WTC11 (cell line): ENCODE data around the gene RABAC1. TPM values are rescaled to one million over a fixed set of nuclear protein-coding genes. Genes with fewer than 3 reads are reported as not detected.

Experiments
- ATAC-seq: fragments of 200-7000 bp; cut with Tn5 transposase; 2 replicates; pipeline ENCODE4 v1.10.0; 2021; ENCODE audit warnings: mild to moderate bottlenecking, moderate library complexity
- CTCF ChIA-PET: fragments of 300-600 bp; sonication (Branson Sonifier 250); formaldehyde crosslinking; loops from one replicate; lab custom pipeline; 2021; ENCODE audit warnings: antibody characterized with exemption; lab: Charles Lee
- POLR2A ChIA-PET: fragments of 350-600 bp; sonication (Branson Sonifier 250); formaldehyde crosslinking; loops from one replicate; lab custom pipeline; 2021; ENCODE audit warnings: antibody characterized with exemption; lab: Charles Lee
- DNase-seq: peaks from one replicate; pipeline ENCODE4 v3.0.0; 2021; ENCODE audit warnings: low spot score
- H3K27ac Mint-ChIP-seq: 2 replicates; pipeline ENCODE4 v1.8.0; 2021; ENCODE audit warnings: mixed read lengths
- H3K27me3 Mint-ChIP-seq: 2 replicates; pipeline ENCODE4 v1.8.0; 2021; ENCODE audit warnings: low read depth, mild to moderate bottlenecking, moderate library complexity, mixed read lengths
- H3K36me3 Mint-ChIP-seq: 2 replicates; pipeline ENCODE4 v1.8.0; 2021; ENCODE audit warnings: mixed read lengths
- H3K4me1 Mint-ChIP-seq: 2 replicates; pipeline ENCODE4 v1.8.0; 2022; ENCODE audit warnings: mixed read lengths
- H3K4me3 Mint-ChIP-seq: 2 replicates; pipeline ENCODE4 v1.8.0; 2021; ENCODE audit warnings: mild to moderate bottlenecking, moderate library complexity, mixed read lengths
- H3K9me3 Mint-ChIP-seq: 2 replicates; pipeline ENCODE4 v1.8.0; 2021; ENCODE audit warnings: mixed read lengths
- CBFB ChIP-seq: sonication (generic); formaldehyde crosslinking; IDR thresholded peaks from 2 replicates; pipeline ENCODE4 v1.8.1; 2022; ENCODE audit warnings: mild to moderate bottlenecking, low read depth, missing genetic modification reagents
- CREB1 ChIP-seq: sonication (generic); formaldehyde crosslinking; IDR thresholded peaks from 2 replicates; pipeline ENCODE4 v1.8.0; 2023; ENCODE audit warnings: mild to moderate bottlenecking, missing genetic modification reagents
- CTCF ChIP-seq: fragments of 200-600 bp; IDR thresholded peaks from 2 replicates; pipeline ENCODE4 v1.8.0; 2022; ENCODE audit warnings: antibody characterized with exemption
- EMX1 ChIP-seq: fragments of 250-450 bp; sonication (Bioruptor Pico); IDR thresholded peaks from 2 replicates; pipeline ENCODE4 v1.8.0; 2021; ENCODE audit warnings: mild to moderate bottlenecking
- ESRRA ChIP-seq: sonication (generic); formaldehyde crosslinking; IDR thresholded peaks from 2 replicates; pipeline ENCODE4 v1.8.1; 2022; ENCODE audit warnings: mild to moderate bottlenecking, missing genetic modification reagents, borderline replicate concordance
- FOXK1 ChIP-seq: sonication (generic); formaldehyde crosslinking; IDR thresholded peaks from 2 replicates; pipeline ENCODE4 v1.8.0; 2022; ENCODE audit warnings: mild to moderate bottlenecking, moderate library complexity, missing genetic modification reagents
- HMGA2 ChIP-seq: fragments of 250-450 bp; sonication (Bioruptor Pico); IDR thresholded peaks from 2 replicates; pipeline ENCODE4 v1.4.0; 2021; ENCODE audit warnings: mild to moderate bottlenecking, moderate library complexity
- HMGXB4 ChIP-seq: sonication (generic); formaldehyde crosslinking; IDR thresholded peaks from 2 replicates; pipeline ENCODE4 v1.8.1; 2023; ENCODE audit warnings: mild to moderate bottlenecking, moderate library complexity, missing genetic modification reagents
- IRF2 ChIP-seq: sonication (generic); formaldehyde crosslinking; IDR thresholded peaks from 2 replicates; pipeline ENCODE4 v1.8.0; 2022; ENCODE audit warnings: low read depth, missing genetic modification reagents, borderline replicate concordance
- NFATC4 ChIP-seq: fragments of 250-450 bp; sonication (Bioruptor Pico); IDR thresholded peaks from 2 replicates; pipeline ENCODE4 v1.9.0; 2021; ENCODE audit warnings: mild to moderate bottlenecking
- OVOL2 ChIP-seq: fragments of 250-450 bp; sonication (Bioruptor Pico); IDR thresholded peaks from 2 replicates; pipeline ENCODE4 v1.9.0; 2021; ENCODE audit warnings: mild to moderate bottlenecking, borderline replicate concordance
- PRRX2 ChIP-seq: fragments of 250-450 bp; sonication (Bioruptor Pico); IDR thresholded peaks from 2 replicates; pipeline ENCODE4 v1.8.0; 2021; ENCODE audit warnings: mild to moderate bottlenecking
- RORB ChIP-seq: fragments of 250-450 bp; sonication (Bioruptor Pico); IDR thresholded peaks from 2 replicates; pipeline ENCODE4 v1.9.0; 2021; ENCODE audit warnings: mild to moderate bottlenecking
- SMAD3 ChIP-seq: sonication (generic); formaldehyde crosslinking; IDR thresholded peaks from 2 replicates; pipeline ENCODE4 v1.8.0; 2022; ENCODE audit warnings: missing genetic modification reagents, mild to moderate bottlenecking, borderline replicate concordance
- SP1 ChIP-seq: sonication (generic); formaldehyde crosslinking; conservative IDR thresholded peaks from 2 replicates; pipeline ENCODE4 v1.8.1; 2022; ENCODE audit warnings: missing genetic modification reagents
- USF2 ChIP-seq: sonication (generic); formaldehyde crosslinking; IDR thresholded peaks from 2 replicates; pipeline ENCODE4 v1.8.1; 2023; ENCODE audit warnings: mild to moderate bottlenecking, missing genetic modification reagents, moderate library complexity
- ZMAT4 ChIP-seq: fragments of 250-450 bp; sonication (Bioruptor Pico); IDR thresholded peaks from 2 replicates; pipeline ENCODE4 v1.9.0; 2021; ENCODE audit warnings: mild to moderate bottlenecking
- ZNF138 ChIP-seq: sonication (generic); formaldehyde crosslinking; conservative IDR thresholded peaks from 2 replicates; pipeline ENCODE4 v1.8.1; 2022; ENCODE audit warnings: mild to moderate bottlenecking, moderate library complexity, missing genetic modification reagents
- ZNF219 ChIP-seq: sonication (generic); formaldehyde crosslinking; IDR thresholded peaks from 2 replicates; pipeline ENCODE4 v1.8.0; 2023; ENCODE audit warnings: missing genetic modification reagents, mild to moderate bottlenecking, borderline replicate concordance
- ZNF232 ChIP-seq: sonication (generic); formaldehyde crosslinking; IDR thresholded peaks from 2 replicates; pipeline ENCODE4 v1.8.0; 2022; ENCODE audit warnings: mild to moderate bottlenecking, missing genetic modification reagents
- total RNA-seq: library from RNA; stranded (reverse); gene quantifications from 3 replicates; pipeline ENCODE4 v1.2.3, GENCODE V29; 2021
- TF ChIP-seq, protein P1 (sequence below): sonication (generic); formaldehyde crosslinking; conservative IDR thresholded peaks from 2 replicates; pipeline ENCODE4 v1.8.1; 2022; ENCODE audit warnings: mild to moderate bottlenecking, missing genetic modification reagents
- TF ChIP-seq, protein P2 (sequence below): sonication (generic); formaldehyde crosslinking; IDR thresholded peaks from 2 replicates; pipeline ENCODE4 v1.8.0; 2023; ENCODE audit warnings: mild to moderate bottlenecking, missing genetic modification reagents
- TF ChIP-seq, protein P3 (sequence below): sonication (generic); formaldehyde crosslinking; IDR thresholded peaks from 2 replicates; pipeline ENCODE4 v1.8.1; 2023; ENCODE audit warnings: mild to moderate bottlenecking, missing genetic modification reagents, moderate library complexity
- TF ChIP-seq, protein P4 (sequence below): fragments of 250-450 bp; sonication (Bioruptor Pico); IDR thresholded peaks from 2 replicates; pipeline ENCODE4 v1.9.0; 2021; ENCODE audit warnings: mild to moderate bottlenecking, borderline replicate concordance

RABAC1 gene
- total RNA-seq, 1 experiment from 2014 or later: 159 TPM

DNA sequence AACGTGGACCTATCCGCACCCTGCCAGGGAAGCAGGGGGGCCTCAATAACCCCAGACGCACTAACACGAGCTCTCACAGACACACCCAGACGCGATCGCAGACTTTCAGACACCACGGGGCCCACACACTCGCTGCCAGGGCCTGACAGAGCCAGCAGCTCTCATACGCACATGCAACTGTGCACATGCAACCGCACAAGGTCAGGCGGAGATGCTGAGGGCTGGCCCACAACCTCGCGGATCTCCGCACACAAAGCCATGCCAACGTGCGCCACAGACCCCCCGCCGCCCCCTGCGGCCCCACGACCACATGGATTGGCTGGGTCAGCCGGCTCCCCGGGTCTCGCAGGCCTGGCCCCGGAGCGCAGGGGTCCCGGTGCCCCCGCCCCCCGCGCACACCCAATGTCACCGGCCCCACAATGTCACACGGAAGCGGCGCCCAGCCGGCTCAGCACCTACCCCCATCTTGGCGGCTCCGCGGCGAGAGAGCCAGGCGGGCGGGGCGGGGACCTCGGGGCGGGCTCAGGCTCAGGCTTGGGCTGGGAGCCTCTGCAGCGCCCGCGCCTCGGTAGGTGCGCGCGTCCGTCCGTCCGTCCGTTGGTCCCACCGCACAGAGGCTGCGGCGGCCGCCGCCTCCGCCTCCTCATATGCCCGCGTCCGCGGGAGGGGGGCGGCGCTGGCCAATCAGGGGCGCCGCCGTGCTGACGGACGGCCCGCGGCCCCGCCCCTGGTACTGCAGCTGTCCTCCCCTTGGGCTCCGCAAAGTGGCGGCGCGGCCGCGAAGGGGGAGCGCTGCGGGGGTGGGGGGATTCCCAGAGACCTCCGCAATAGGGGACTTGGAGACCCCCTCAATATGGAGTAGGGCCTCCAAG lies 34.7 kb upstream of the RABAC1 start, which contains the start of gene ATP1A3:
Gene ATP1A3, minus strand, starts transcription at position 619 of the 872 bp plus-strand sequence. Its CDS starts 154 bp downstream, at position 465.
- Mint-ChIP-seq H3K4me3 (peak within 1 kb of the TSS; percentile 76), H3K27me3 (peaks cover 45% of the 10 kb centered on the region), H3K27ac (no peak within 1 kb of the TSS), H3K36me3 (no peaks in the 10 kb centered on the region), H3K4me1 (peaks cover 23% of the 10 kb centered on the region), H3K9me3 (no peaks in the 10 kb centered on the region)
- peak; percentile 79 for DNase-seq
- ChIA-PET POLR2A (interaction anchor here (1.2 kb wide), 1 partner anchor 35 kb away, joined by 3 read pairs; the partner anchor contains the start of gene RABAC1), CTCF (interaction anchor here (1.2 to 2.3 kb wide), 3 partner anchors 14 to 121 kb away, joined by 3 to 7 read pairs (median 3); no protein-coding TSS in a partner anchor)
- ATAC-seq: peak; percentile 63
- TF ChIP-seq CTCF: no peak
- TF ChIP-seq, protein P1, sequence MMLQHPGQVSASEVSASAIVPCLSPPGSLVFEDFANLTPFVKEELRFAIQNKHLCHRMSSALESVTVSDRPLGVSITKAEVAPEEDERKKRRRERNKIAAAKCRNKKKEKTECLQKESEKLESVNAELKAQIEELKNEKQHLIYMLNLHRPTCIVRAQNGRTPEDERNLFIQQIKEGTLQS (CRISPR knock-in tag): no peak; the same call in 1 of the 2 replicates
- peak; percentile 62 for TF ChIP-seq SP1 (CRISPR knock-in tag)
- no peak for TF ChIP-seq HMGA2
- no peak; the same call in 1 of the 2 replicates for TF ChIP-seq FOXK1
- TF ChIP-seq ZNF232: no peak
- no peak for TF ChIP-seq CREB1 (CRISPR knock-in tag)
- TF ChIP-seq IRF2 (CRISPR knock-in tag): no peak
- no peak for TF ChIP-seq OVOL2 (CRISPR knock-in tag)
- no peak for TF ChIP-seq EMX1 (CRISPR knock-in tag)
- TF ChIP-seq HMGXB4 (CRISPR knock-in tag): no peak; the same call in 1 of the 2 replicates
- no peak for TF ChIP-seq PRRX2
- no peak for TF ChIP-seq RORB
- no peak for TF ChIP-seq NFATC4 (CRISPR knock-in tag)
- TF ChIP-seq, protein P2, sequence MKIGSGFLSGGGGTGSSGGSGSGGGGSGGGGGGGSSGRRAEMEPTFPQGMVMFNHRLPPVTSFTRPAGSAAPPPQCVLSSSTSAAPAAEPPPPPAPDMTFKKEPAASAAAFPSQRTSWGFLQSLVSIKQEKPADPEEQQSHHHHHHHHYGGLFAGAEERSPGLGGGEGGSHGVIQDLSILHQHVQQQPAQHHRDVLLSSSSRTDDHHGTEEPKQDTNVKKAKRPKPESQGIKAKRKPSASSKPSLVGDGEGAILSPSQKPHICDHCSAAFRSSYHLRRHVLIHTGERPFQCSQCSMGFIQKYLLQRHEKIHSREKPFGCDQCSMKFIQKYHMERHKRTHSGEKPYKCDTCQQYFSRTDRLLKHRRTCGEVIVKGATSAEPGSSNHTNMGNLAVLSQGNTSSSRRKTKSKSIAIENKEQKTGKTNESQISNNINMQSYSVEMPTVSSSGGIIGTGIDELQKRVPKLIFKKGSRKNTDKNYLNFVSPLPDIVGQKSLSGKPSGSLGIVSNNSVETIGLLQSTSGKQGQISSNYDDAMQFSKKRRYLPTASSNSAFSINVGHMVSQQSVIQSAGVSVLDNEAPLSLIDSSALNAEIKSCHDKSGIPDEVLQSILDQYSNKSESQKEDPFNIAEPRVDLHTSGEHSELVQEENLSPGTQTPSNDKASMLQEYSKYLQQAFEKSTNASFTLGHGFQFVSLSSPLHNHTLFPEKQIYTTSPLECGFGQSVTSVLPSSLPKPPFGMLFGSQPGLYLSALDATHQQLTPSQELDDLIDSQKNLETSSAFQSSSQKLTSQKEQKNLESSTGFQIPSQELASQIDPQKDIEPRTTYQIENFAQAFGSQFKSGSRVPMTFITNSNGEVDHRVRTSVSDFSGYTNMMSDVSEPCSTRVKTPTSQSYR (CRISPR knock-in tag): no peak
- TF ChIP-seq ZNF138 (CRISPR knock-in tag): no peak
- TF ChIP-seq CBFB (CRISPR knock-in tag): no peak
- TF ChIP-seq ZMAT4 (CRISPR knock-in tag): no peak
- TF ChIP-seq, protein P3, sequence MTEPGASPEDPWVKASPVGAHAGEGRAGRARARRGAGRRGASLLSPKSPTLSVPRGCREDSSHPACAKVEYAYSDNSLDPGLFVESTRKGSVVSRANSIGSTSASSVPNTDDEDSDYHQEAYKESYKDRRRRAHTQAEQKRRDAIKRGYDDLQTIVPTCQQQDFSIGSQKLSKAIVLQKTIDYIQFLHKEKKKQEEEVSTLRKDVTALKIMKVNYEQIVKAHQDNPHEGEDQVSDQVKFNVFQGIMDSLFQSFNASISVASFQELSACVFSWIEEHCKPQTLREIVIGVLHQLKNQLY (CRISPR knock-in tag): no peak
- TF ChIP-seq USF2 (CRISPR knock-in tag): peak; percentile 29; the same call in 1 of the 2 replicates
- TF ChIP-seq ZNF219 (CRISPR knock-in tag): no peak
- TF ChIP-seq, protein P4, sequence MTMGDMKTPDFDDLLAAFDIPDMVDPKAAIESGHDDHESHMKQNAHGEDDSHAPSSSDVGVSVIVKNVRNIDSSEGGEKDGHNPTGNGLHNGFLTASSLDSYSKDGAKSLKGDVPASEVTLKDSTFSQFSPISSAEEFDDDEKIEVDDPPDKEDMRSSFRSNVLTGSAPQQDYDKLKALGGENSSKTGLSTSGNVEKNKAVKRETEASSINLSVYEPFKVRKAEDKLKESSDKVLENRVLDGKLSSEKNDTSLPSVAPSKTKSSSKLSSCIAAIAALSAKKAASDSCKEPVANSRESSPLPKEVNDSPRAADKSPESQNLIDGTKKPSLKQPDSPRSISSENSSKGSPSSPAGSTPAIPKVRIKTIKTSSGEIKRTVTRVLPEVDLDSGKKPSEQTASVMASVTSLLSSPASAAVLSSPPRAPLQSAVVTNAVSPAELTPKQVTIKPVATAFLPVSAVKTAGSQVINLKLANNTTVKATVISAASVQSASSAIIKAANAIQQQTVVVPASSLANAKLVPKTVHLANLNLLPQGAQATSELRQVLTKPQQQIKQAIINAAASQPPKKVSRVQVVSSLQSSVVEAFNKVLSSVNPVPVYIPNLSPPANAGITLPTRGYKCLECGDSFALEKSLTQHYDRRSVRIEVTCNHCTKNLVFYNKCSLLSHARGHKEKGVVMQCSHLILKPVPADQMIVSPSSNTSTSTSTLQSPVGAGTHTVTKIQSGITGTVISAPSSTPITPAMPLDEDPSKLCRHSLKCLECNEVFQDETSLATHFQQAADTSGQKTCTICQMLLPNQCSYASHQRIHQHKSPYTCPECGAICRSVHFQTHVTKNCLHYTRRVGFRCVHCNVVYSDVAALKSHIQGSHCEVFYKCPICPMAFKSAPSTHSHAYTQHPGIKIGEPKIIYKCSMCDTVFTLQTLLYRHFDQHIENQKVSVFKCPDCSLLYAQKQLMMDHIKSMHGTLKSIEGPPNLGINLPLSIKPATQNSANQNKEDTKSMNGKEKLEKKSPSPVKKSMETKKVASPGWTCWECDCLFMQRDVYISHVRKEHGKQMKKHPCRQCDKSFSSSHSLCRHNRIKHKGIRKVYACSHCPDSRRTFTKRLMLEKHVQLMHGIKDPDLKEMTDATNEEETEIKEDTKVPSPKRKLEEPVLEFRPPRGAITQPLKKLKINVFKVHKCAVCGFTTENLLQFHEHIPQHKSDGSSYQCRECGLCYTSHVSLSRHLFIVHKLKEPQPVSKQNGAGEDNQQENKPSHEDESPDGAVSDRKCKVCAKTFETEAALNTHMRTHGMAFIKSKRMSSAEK (CRISPR knock-in tag): no peak
- TF ChIP-seq ESRRA (CRISPR knock-in tag): 0 out of 2 replicates have a peak, but pooled peaks have one; percentile 75
- TF ChIP-seq SMAD3 (CRISPR knock-in tag): no peak
